Activated naive CD4-positive, alpha-beta T cell treated with anti-CD3 and anti-CD28 coated beads, Interleukin-2, amount 50 U/mL, for 72 hours (primary cell): Measurements from ENCODE around the gene PSME3IP1. TPM values are rescaled to one million over a fixed set of nuclear protein-coding genes. Genes with fewer than 3 reads are reported as not detected.
"Not testable (repeated sequence)": the region's sequence is repeated elsewhere in the genome, so short reads cannot be mapped to it uniquely, and the experiment has no call there.

Source experiments
- ATAC-seq, 2 donors: fragments of 150-1000 bp; cut with Tn5 transposase; 2 replicates each; pipeline ENCODE4 v1.10.0; 2021; ENCODE audit warnings: mild to moderate bottlenecking in 2 of 2, moderate library complexity in 2 of 2
- DNase-seq, 2 donors: peaks; one replicate each; pipeline ENCODE4 v3.0.0; 2021 to 2022; ENCODE audit warnings: low spot score in 2 of 2
- H3K27ac Mint-ChIP-seq, 2 donors: one replicate each; pipeline ENCODE4 v1.8.0; 2022; ENCODE audit warnings: mild to moderate bottlenecking in 2 of 2, mixed read lengths in 2 of 2
- H3K36me3 Mint-ChIP-seq, 2 donors: one replicate each; pipeline ENCODE4 v1.8.0; 2022; ENCODE audit warnings: mixed read lengths in 2 of 2
- H3K9me3 Mint-ChIP-seq, 2 donors: one replicate each; pipeline ENCODE4 v1.8.0; 2022; ENCODE audit warnings: mixed read lengths in 2 of 2
- total RNA-seq, 2 donors: library from RNA; stranded (reverse); gene quantifications; one replicate each; pipeline ENCODE4 v1.2.3, GENCODE V29; 2022

PSME3IP1 gene
- total RNA-seq, 2 donors from 2014 or later = 113 to 115 TPM

DNA sequence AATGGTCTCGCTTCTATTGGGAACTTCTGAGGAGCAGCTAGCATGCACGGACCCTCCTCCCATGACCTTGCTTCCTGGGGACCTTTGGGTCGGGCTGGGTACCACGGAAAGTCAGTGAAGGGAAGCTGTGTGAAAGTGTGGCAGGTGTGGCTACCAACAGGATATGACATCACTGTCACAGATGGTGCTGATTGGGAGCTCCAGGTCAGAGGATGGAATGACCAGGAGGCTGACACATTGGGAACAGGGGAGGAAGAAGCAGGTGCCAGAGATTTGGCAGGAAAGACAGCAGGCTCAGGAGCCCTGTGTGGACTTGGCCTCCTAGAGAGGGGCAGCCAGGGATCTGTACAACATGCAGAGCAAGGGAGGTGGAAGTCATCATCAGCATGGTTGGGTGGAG is 59.4 kb downstream of the PSME3IP1 start:
- peak overlapping the region in 1 of 2 donors; percentile 31 for H3K27ac Mint-ChIP-seq
- H3K9me3 Mint-ChIP-seq = no peaks in the 10 kb centered on the region
- DNase-seq = no peak
- H3K36me3 Mint-ChIP-seq = no peaks in the 10 kb centered on the region
- no peak for ATAC-seq

DNA sequence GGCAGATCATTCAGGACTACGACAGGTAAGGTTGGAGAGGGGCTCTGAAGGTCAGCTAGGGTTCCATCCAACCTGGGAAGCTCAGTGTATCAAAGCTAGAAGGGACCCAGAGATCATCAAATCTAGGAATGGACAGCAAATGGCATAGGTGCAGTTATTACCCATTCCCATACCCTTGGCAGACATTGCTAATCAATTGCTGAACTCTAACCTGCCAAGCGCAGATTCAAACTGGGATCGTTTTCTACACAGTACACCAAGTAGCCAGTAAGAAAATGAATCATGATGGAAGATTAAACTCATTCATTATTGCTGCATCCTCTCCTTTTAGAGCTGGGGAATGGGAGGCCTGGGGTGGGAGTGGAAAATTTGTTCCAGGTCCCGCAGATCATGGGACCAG is 59.9 kb downstream of the PSME3IP1 start:
- ATAC-seq (no peak), DNase-seq (no peak)
- H3K27ac Mint-ChIP-seq = peak overlapping the region in 1 of 2 donors; percentile 31
- no peaks in the 10 kb centered on the region for H3K36me3 Mint-ChIP-seq
- no peaks in the 10 kb centered on the region for H3K9me3 Mint-ChIP-seq

DNA sequence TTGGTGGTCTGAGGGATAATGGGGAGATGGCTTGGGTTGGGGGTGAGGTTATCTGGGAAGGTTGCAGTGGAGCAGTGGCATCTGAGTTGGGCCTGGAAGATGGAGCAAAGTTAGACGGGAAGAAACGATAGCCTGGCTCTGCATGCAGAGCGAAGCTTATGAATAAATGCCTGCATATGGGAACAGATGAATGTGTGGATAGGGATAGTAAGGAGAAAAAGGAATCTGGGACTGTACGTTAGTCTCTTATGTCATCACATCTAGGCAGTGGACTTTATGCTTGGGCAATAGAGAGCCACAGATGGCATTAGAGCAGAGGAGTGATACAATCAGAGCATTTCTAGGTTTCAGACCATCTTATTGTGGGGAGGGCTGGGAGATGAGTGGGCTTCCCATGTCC is 60.5 kb downstream of the PSME3IP1 start:
- DNase-seq (no peak), ATAC-seq (no peak)
- Mint-ChIP-seq H3K36me3 (no peaks in the 10 kb centered on the region), H3K27ac (no peak overlapping the region), H3K9me3 (no peaks in the 10 kb centered on the region)

DNA sequence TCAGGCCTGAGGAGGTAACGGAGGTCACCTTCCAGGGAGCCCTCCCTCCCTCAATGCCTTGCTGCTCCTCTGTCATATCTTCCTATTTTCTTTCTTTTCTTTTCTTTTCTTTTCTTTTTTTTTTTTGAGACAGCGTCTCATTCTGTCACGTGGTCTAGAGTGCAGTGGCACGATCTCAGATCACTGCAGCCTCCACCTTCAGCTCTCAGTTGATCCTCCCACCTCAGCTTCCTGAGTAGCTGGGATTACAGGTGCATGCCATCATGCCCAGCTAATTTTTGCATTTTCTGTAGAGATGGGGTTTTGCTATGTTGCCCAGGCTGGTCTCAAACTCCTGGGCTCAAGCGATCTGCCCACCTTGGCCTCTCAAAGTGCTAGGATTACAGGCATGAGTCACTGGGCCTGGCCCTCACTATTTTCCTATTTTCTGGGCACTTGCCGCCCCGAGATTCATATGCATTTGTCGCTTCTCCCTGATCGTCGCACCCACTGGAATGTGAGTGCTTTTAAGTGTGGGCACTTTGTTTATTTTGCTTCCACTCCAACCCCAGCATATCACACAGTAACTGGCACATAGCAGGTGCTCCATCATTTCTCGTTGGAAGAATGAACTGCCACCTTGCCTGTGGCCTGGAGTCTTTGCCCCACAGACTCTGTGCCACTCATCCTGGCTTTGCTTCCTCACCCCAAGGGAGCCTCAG is 61.7 kb downstream of the PSME3IP1 start:
- Mint-ChIP-seq H3K36me3 (no peaks in the 10 kb centered on the region), H3K9me3 (no peaks in the 10 kb centered on the region), H3K27ac (peak overlapping the region; percentile 34 to 89)
- no peak for ATAC-seq
- DNase-seq = no peak

DNA sequence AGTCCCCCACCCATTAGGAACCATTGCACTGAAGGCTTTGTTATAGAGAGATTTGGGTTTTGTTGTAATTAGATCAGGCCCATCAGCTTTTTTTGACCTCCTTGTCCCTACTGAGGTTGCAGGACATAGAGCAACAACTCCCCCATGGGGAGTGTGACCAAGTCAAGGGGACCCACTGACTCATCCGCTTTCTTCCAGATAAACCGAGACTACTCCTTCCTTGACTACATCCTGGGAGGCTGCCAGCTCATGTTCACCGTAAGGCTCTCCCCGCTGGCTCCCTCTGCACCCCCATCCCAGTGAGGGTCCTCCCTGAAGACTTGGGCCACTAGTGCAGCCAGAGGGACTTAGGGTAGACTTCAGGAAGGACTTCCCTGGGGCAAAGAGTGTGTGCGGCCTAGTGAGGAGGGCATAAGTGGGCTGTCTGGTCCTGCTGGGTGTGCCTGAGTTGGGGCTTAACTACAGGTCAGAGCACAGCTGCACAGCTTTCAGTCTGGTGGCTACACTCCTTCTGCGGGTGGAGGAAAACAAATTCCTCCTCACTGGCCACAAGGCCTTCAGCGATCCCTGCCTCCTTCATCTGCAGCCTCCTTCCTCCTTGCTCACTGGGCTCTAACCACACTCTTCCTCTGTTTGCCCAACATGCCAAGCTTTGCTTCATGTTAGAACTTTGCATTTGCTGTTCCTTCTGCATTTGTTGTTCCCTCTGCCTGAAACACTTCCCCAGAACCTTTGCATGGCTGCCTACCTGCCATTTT is 62.4 kb downstream of the PSME3IP1 start:
- Mint-ChIP-seq H3K27ac (peak overlapping the region; percentile 34 to 89), H3K9me3 (no peaks in the 10 kb centered on the region), H3K36me3 (no peaks in the 10 kb centered on the region)
- no peak for ATAC-seq
- no peak for DNase-seq

DNA sequence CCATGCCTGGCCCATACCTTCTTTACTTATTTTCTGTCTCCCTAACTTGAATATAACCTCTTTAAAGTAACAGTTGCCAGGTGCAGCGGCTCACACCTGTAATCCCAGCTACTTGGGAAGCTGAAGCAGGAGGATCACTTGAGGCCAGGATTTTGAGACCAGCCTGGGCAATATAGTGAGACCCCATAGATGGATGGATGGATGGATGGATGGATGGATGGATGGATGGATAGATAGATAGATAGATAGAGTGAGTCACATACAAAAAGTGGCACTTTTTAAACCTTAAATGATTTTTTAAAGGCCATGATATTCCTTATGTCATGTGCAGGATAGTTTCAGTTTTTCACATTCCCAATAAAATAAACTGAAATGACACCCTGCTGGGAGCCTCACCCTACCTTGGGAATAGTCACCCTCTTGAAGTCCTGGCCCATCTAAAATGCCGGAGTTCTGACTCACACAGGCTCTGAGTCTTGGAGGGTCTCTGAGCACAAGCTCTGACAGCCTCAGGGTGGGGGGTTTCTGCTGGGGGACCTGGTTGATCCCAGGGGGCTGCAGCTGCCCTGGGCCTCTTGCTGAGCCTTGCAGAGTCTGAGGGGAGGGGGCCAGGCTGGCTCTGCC is 67.3 kb downstream of the PSME3IP1 start:
- peak overlapping the region in 1 of 2 donors; percentile 68 for H3K27ac Mint-ChIP-seq
- H3K36me3 Mint-ChIP-seq = no peaks in the 10 kb centered on the region

DNA sequence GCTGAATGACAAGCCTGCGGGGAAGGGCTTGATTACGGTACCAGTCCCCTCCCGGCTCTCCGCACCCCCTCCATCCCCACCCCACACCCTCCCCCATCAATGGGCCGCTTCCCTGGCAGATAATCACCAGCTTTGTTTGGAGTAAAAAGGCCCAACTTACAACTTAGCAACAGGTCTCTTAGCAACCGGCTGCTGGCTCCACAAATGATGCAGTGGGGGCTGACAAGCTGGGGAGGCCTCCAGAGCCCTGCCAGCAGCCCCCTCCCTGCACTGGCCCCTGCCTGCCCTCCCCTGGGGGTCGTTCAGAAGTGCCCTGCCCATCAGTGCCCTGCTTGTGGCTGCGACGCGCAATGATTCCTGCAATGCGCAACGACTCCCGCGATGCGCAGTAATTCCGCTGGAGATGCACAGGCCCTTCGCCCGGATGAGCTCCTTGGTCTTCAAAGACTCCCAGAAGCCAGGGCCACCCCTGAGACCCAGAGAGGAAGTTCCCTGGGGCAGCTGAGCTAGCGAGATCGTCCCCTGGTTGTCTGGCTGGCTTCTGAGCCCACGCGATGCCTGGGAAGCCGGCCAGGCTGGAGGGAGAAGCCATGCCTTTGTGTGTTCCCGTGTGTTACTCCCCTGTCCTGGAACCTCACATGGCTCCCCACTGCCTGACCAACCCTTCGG is 70.2 kb downstream of the PSME3IP1 start:
- H3K9me3 Mint-ChIP-seq = no peaks in the 10 kb centered on the region
- ATAC-seq (no peak), DNase-seq (no peak)
- no peaks in the 10 kb centered on the region for H3K36me3 Mint-ChIP-seq
- H3K27ac Mint-ChIP-seq = peak overlapping the region in 1 of 2 donors; percentile 38

More for the DNA sequence above, 67.3 kb downstream of the PSME3IP1 start:
- DNase-seq (no peak), ATAC-seq (no peak)
- H3K9me3 Mint-ChIP-seq = no peaks in the 10 kb centered on the region

DNA sequence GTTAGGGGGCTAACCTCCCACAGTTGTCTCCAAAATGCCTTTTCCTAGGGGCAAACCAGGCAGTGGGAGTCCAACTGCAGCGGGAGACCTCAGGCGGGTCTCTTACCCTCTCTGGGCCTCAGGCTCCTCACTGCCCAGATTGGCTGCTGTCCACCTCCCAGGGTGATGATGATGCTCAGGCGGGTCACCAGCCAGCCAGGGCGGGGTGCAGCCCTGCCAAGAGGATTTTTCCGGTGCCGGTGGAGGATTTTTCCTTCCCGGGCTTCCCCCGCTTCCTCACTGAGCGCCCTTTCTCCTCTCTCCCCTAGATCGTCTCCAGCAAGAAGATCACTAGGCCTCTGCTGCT is 70.7 kb downstream of the PSME3IP1 start:
- H3K27ac Mint-ChIP-seq = no peak overlapping the region
- H3K36me3 Mint-ChIP-seq = no peaks in the 10 kb centered on the region
- no peaks in the 10 kb centered on the region for H3K9me3 Mint-ChIP-seq
- ATAC-seq (no peak), DNase-seq (no peak)

DNA sequence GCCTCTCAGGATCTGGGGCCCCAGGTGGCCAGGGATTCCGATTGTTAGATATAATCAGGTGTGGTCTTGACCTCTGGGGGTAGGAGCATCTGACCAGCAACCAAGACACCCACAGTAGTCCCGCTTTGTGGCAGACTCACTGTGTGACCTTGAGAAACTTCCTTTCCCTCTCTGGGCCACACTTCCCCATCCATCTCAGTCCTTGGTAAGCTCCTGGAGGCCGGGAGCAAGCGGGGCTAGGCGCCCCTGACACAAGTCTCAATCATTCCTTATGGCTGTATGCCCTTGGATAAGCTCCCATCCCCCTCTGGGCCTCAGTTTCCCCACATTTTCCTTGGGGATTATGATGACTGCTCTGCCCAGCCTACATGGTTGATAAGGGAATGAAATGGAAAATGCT is 72.2 kb downstream of the PSME3IP1 start:
- H3K27ac Mint-ChIP-seq = peak overlapping the region in 1 of 2 donors; percentile 59
- no peak for ATAC-seq
- DNase-seq = no peak
- no peaks in the 10 kb centered on the region for H3K36me3 Mint-ChIP-seq
- H3K9me3 Mint-ChIP-seq = no peaks in the 10 kb centered on the region

DNA sequence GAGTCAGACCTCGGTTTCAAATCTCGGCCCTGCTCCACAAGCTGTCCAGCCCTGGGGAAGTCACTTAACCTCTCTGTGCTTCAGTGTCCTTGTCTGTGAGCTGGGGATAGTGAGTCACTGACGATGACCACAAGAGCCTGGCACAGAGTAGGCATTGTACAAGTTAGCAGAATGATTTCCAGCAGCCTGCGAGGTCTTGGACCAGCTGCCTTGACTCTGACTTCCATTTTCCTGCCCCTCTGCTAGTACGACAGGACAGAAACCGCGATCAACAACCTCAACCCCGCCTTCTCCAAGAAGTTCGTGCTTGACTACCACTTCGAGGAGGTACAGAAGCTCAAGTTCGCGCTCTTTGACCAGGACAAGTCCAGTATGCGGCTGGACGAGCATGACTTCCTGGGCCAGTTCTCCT is 72.8 kb downstream of the PSME3IP1 start:
- DNase-seq (no peak), ATAC-seq (peak in 1 of 2 donors; percentile 81)
- Mint-ChIP-seq H3K27ac (peak overlapping the region; percentile 44 to 59), H3K36me3 (no peaks in the 10 kb centered on the region), H3K9me3 (no peaks in the 10 kb centered on the region)

DNA sequence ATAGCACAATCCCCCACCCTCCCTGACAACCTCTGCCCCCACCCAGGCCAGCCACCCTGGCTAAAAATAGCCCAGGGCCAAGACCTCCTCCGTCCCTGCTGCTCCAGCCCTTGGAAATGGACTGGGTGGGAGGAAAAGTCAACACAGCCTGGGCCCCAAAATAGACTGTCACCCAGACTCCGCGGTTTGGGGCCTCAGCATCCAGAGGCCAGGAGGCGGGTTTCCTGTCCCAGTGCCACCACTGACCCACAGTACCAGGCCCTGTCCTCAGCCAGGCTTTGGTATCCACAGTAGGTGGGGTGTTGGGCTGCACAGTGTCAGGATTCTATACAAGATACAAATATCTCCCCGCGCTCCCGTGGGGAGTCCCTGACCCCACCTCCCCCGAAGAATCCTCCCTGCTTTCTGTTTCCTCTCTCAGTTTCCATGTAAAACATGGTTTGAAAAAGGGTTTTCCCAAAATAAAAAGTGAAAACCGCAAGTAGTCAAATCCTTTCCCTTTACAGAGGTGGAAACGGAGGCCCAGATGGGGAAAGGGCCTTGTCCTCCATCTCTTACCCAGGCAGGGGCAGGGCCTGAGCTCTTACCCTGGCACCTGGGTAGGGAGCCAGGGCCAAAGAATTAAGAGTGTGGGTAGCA is 73.3 kb downstream of the PSME3IP1 start:
- no peak for DNase-seq
- Mint-ChIP-seq H3K27ac (peak overlapping the region; percentile 44 to 59), H3K36me3 (no peaks in the 10 kb centered on the region), H3K9me3 (no peaks in the 10 kb centered on the region)
- peak in 1 of 2 donors; percentile 48 for ATAC-seq

DNA sequence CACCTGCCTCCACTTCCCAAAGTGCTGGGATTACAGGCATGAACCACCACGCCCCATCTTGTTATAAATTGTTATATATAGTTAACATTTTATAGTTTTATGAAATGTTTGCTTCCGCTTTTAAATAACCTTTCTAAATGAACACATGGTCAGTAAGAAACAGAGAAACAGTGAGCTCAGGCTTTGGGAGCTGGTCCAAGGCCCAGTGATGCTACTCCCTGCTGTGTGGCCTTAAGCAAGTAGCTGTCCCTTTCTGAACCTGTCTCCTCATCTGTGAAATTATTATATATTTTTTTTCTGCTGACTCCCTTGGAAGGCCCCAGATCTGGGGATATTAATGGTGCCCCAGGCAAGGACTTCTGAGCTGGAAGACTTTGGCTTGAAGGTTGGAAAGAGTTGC is 74.4 kb downstream of the PSME3IP1 start:
- DNase-seq (no peak), ATAC-seq (no peak)
- Mint-ChIP-seq H3K9me3 (no peaks in the 10 kb centered on the region), H3K36me3 (no peaks in the 10 kb centered on the region), H3K27ac (no peak overlapping the region)

DNA sequence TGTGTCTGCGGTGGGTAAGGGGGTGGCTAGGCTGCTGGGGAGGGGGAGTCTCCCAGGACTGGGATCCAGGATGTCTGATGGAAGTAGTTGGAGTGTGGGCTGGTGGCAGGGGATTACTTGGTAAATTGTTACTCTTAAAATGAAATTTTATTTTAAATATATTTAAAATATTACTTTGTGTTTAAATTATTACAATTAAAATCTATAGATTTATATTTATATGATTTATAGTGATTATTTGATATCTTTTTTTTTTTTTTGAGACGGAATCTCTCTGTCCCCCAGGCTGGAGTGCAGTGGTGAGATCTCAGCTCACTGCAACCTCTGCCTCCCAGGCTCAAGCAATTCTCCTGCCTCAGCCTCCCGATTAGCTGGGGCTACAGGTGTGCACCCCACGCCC is 74.9 kb downstream of the PSME3IP1 start:
- Mint-ChIP-seq H3K9me3 (no peaks in the 10 kb centered on the region), H3K27ac (no peak overlapping the region), H3K36me3 (no peaks in the 10 kb centered on the region)
- DNase-seq (no peak), ATAC-seq (no peak)

DNA sequence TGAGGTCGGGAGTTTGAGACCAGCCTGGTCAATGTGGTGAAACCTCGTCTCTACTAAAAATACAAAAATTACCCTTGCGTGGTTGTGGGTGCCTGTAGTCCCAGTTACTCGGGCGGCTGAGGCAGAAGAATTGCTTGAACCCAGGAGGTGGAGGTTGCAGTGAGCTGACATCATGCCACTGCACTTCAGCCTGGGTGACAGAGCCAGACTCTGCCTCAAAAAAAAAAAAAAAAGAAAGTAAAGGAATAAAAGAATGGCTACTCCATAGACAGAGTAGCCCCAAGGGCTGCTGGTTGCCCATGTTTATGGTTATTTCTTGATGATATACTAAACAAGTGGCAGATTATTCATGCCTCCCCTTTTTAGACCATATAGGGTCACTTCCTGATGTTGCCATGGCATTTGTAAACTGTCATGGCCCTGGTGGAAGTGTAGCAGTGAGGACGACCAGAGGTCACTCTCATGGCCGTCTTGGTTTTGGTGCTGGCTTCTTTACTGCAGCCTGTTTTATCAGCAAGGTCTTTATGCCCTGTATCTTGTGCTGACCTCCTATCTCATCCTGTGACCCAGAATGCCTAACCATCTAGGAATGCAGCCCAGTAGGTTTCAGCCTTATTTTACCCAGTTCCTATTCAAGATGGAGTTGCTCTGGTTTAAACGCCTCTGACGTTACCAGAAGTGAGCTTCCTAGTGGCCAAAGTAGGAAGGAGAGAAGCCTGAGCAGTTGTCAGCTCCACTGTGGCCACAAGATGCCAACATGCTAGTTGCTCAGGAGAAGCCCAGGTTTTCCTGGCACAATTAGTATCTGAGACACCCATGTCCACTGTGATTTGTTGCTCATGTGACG is 76.4 kb downstream of the PSME3IP1 start:
- not testable (repeated sequence) for H3K36me3 Mint-ChIP-seq, DNase-seq

DNA sequence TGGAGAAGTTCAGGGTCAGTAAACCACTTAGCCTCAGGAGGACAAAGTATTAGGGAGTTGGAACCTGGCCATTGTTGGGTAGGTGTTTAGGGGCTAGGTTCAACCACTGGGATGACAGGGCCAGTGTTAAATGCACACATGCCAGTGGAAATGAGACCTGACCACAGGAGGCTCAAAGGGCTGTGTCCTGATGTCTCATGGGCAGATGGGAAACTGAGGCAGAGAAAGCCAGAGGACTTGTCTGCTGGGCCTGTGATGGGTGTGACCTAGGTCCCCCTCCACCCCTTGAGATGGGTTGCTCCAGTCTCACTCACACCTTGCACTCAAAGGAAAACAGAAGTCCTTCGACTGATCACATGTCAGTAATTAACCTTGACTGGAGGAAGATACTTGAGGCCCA is 77.4 kb downstream of the PSME3IP1 start:
- no peak overlapping the region for H3K27ac Mint-ChIP-seq
- DNase-seq = no peak
- H3K36me3 Mint-ChIP-seq = no peaks in the 10 kb centered on the region
- H3K9me3 Mint-ChIP-seq = no peaks in the 10 kb centered on the region
- ATAC-seq = no peak

More for the DNA sequence above, 76.4 kb downstream of the PSME3IP1 start:
- H3K9me3 Mint-ChIP-seq, H3K27ac Mint-ChIP-seq, ATAC-seq: not testable (repeated sequence)
